ENCODE results near the gene JOSD1.

Gene JOSD1

DNA sequence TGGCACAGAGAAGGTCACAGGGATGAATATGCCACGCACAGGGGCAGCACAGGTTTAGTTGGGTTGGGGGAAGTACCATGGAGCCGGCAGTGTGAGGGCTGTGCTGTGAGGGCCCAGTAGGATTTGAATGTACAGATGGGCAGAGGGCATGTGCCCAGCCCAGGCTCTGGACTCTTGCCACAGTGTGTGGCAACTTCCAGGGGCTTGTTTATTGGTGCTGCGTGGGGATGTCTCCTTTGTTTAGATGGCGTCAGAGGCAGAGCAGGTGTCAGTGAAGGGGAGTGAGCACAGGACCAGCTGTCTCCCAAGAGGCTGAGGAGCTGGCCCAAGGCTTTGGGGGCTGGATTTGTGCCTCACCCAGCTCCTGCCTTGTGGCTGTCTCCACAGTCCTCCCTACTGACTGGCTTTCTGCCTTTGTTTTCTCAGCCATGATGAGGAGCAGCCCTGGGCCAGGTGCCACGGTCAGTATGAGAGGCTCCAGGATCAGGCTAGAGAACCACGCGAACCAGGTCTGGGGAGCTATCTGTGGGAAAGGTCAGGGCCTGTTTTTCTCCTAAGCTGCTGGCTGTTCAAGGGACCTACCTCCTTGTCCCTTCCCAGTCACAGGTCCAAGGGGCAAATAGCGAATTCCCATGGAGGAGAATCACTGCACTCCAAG, 33.1 kb upstream of the JOSD1 start:
- no peak overlapping the region for H3K4me3 ChIP-seq (ENCODE audit: low read depth, low read length)

- H3K4me3 ChIP-seq (ENCODE audit: low read depth, low read length), result no peak overlapping the region
Observed at GRCh38 chr22:38733329-38733723, 32.6 kb upstream of the JOSD1 start.

GRCh38 chr22:38732251-38732815, 31.6 kb upstream of the JOSD1 start:
- no peak overlapping the region for H3K4me3 ChIP-seq (ENCODE audit: low read depth, low read length)

DNA sequence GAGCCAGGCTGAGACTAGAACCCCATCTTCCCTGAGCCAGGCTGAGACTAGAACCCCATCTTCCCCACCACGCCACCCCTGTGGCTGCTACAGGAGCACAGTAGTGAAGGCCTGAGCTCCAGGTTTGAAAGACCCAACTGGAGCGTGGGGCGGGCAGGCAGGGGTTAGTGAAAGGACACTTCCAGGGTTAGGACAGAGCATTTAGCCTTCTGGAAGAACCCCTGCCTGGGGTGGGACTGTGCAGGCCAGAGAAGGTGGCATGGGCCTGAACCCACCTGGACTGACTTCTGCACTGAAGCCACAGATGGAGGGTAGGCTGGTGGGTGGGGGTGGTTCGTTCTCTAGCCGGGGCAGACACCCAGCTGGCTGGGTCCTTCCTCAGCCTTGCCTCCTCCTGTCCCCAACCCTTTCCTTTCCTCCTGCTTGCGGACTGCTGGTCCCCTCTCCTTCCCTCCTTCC, 31.0 kb upstream of the JOSD1 start:
- H3K4me3 ChIP-seq (ENCODE audit: low read depth, low read length), result no peak overlapping the region

DNA sequence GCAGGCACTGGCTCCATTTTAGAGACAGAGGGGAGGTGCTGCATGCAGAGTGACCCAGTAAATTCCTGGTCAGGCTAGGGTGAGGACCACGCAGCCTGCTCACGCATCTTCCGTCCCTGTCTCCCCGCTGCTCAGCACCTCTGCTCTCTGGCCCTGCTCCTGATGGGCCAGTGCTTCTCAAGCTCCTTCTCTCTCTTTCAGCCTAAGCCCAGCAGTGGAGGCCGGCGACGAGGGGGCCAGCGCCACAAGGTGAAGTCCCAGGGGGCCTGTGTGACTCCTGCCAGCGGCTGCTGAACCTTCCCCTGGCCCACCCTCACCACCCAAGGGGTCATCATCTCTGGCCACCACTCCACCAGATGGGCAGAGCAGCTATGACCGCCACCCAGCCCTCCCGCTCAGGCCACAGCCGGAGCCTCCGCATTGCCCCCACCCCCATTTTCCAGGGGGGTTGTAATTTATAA, 29.7 kb upstream of the JOSD1 start:
- no peak overlapping the region for H3K4me3 ChIP-seq (ENCODE audit: low read depth, low read length)

- no peak overlapping the region for H3K4me3 ChIP-seq (ENCODE audit: low read depth, low read length)
Observed at GRCh38 chr22:38729946-38730345, 29.2 kb upstream of the JOSD1 start.

- H3K4me3 ChIP-seq (ENCODE audit: low read depth, low read length), result no peak overlapping the region
Observed at GRCh38 chr22:38728871-38729796, 28.4 kb upstream of the JOSD1 start.

GRCh38 chr22:38727530-38728451, 27.0 kb upstream of the JOSD1 start:
- no peak overlapping the region for H3K4me3 ChIP-seq (ENCODE audit: low read depth, low read length)

GRCh38 chr22:38727123-38727522, 26.4 kb upstream of the JOSD1 start:
- H3K4me3 ChIP-seq (ENCODE audit: low read depth, low read length), result no peak overlapping the region

GRCh38 chr22:38725900-38726655, 25.3 kb upstream of the JOSD1 start:
- no peak overlapping the region for H3K4me3 ChIP-seq (ENCODE audit: low read depth, low read length)

GRCh38 chr22:38724926-38725571, 24.3 kb upstream of the JOSD1 start:
- H3K4me3 ChIP-seq (ENCODE audit: low read depth, low read length), result no peak overlapping the region

- H3K4me3 ChIP-seq (ENCODE audit: low read depth, low read length), result no peak overlapping the region
Observed at GRCh38 chr22:38724176-38724575, 23.4 kb upstream of the JOSD1 start.

GRCh38 chr22:38721551-38721950, 20.8 kb upstream of the JOSD1 start:
- no peak overlapping the region for H3K4me3 ChIP-seq (ENCODE audit: low read depth, low read length)

DNA sequence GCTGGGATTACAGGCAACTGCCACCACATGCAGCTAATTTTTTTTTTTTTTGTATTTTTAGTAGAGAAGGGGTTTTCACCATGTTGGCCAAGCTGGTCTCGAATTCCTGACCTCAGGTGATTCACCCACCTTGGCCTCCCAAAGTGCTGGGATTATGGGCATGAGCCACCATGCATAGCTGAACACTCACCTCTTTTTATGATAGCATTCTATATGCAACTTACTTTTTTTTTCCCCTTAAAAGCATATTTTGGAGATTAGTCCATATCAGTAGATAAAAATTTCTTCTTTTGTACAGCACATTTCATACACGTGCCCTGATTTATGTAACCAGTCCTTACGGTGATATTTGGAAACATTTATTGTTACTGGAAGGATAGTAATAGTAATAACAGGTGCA, 19.6 kb upstream of the JOSD1 start:
- no peak overlapping the region for H3K4me3 ChIP-seq (ENCODE audit: low read depth, low read length)

- H3K4me3 ChIP-seq (ENCODE audit: low read depth, low read length), result no peak overlapping the region
Observed at GRCh38 chr22:38719196-38719595, 18.5 kb upstream of the JOSD1 start.

DNA sequence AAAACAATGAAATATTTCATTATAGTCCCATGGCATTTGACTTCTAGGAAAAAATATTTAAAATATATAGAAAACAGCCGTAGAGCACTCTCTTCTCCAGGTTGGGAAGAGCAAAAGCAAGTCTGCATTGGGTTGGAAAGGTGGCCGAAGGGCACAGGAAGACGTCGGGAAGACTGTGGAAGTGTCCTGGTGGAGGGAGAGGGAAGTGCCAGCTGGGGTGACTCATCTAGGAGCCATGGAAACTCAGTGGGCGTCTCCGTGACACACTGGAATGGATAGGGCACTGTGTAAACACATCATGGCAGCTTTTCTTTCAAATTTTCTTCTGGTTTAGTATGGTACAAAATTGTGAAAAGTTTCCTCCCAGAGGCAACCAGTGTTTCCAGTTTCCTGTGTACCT, 17.7 kb upstream of the JOSD1 start:
- H3K4me3 ChIP-seq (ENCODE audit: low read depth, low read length), result no peak overlapping the region

DNA sequence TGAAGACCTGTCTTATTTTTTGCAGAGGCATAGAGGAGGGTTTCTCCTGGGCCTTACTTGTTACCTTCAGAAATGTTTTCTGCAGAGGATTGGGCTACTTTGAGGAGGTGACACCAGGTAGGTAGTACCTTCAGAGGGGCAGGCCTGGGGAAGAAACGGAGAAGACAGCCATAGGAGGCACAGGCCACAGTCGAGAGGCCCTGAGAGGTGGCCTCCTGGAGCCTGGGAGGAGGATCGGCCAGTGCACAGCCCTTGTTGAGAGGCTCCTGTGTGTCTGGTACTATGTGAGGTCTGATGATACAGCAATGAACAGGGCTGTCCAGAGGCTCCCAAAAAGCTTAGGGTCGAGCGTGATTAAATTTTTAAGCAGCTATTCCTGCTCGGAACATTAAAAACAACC, 16.5 kb upstream of the JOSD1 start:
- no peak overlapping the region for H3K4me3 ChIP-seq (ENCODE audit: low read depth, low read length)

DNA sequence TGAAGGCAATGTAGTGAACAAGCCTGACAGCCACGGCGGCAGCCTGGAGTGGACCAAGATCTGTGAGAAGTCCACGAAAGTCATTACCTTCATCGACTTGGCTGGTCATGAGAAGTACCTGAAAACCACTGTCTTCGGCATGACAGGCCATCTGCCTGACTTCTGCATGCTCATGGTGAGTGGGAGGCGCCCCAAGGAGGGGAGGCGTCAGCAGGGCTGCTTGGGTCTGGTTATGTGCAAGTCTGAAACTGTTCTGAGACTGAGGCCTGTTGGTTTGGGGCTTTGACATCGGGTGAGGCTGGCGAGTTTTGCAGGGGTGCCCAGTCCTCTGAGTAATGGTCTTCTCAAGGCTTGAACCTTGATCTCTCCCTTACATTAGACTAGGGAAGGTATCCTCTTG, 16.1 kb upstream of the JOSD1 start:
- H3K4me3 ChIP-seq (ENCODE audit: low read depth, low read length), result no peak overlapping the region

DNA sequence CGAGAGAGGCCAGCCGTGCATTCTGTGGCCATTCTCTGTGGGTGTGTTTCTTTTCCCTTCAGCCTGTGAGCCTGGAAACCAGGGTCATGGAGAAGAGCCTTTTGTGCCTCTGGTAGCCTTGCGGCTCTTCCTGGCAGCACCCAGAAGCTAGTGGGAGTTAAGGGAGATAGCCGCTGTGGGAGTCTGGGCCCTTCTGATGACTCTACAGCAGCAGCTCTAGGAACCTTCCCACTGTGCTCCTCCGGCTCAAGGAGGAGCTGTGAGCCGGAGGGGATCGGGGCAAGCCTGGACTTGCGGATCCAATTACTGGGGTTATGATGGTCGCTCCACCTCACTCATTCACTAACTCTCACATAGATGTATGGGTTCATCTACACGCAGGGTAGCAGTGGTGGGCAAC, 15.5 kb upstream of the JOSD1 start:
- no peak overlapping the region for H3K4me3 ChIP-seq (ENCODE audit: low read depth, low read length)

- no peak overlapping the region for H3K4me3 ChIP-seq (ENCODE audit: low read depth, low read length)
Observed at GRCh38 chr22:38715852-38716251, 15.1 kb upstream of the JOSD1 start.

All from iPS-11a (cell line).